CD14-positive monocyte (primary cell): ENCODE data around the gene RPS6KA2. TPM values are rescaled to one million over a fixed set of nuclear protein-coding genes. Genes with fewer than 3 reads are reported as not detected.

ENCODE experiments used
- DNase-seq, 3 donors: peaks; one replicate each; pipeline ENCODE4 v3.0.0-alpha.2; 2011 to 2022
- H2AFZ ChIP-seq: 2 replicates; pipeline ENCODE4 v1.6.0; 2012; ENCODE audit warnings: mild to moderate bottlenecking, low read depth, low read length, inconsistent platforms; ENCODE audit not compliant: insufficient read depth, poor library complexity, severe bottlenecking
- H3K27ac ChIP-seq, 2 donors: 1 replicate in 1 of 2; 2 replicates in 1 of 2; pipeline ENCODE4 v1.5.1; 2012 to 2013; ENCODE audit warnings: low read length in 2 of 2, control low read depth in 1 of 2, inconsistent platforms in 1 of 2, low read depth in 1 of 2, mild to moderate bottlenecking in 1 of 2
- H3K27me3 ChIP-seq, 2 donors: one replicate each; pipeline versions ENCODE4 v1.6.0 to v1.6.1; 2011 to 2013; ENCODE audit warnings: low read length in 2 of 2; ENCODE audit not compliant: control insufficient read depth in 2 of 2, insufficient read depth in 2 of 2
- H3K36me3 ChIP-seq, 2 donors: replicated peaks in 1 of 2; 1 replicate in 1 of 2; 2 replicates in 1 of 2; pipeline versions ENCODE4 v1.5.1 to v1.6.1; 2012 to 2013; ENCODE audit warnings: low read length in 2 of 2, control low read depth in 1 of 2, inconsistent platforms in 1 of 2, mild to moderate bottlenecking in 1 of 2; ENCODE audit not compliant: insufficient read depth in 2 of 2, control insufficient read depth in 1 of 2
- H3K4me1 ChIP-seq, 2 donors: 1 replicate in 1 of 2; 2 replicates in 1 of 2; pipeline versions ENCODE4 v1.5.1 to v1.6.1; 2012 to 2013; ENCODE audit warnings: low read length in 2 of 2, control low read depth in 1 of 2, inconsistent platforms in 1 of 2, mild to moderate bottlenecking in 1 of 2, moderate library complexity in 1 of 2; ENCODE audit not compliant: insufficient read depth in 2 of 2, control insufficient read depth in 1 of 2
- H3K4me2 ChIP-seq: replicated peaks from 2 replicates; pipeline ENCODE3; 2012; ENCODE audit warnings: low read length, moderate library complexity, mild to moderate bottlenecking; ENCODE audit not compliant: poor library complexity, severe bottlenecking; ENCODE audit errors: extremely low read depth
- H3K4me3 ChIP-seq, 3 experiments: fragments of 200-600 bp in 1 of 3; sonication (generic) in 1 of 3; replicated peaks in 1 of 3; 1 replicate in 2 of 3; 2 replicates in 1 of 3; pipeline ENCODE4 v1.5.1; 2011 to 2013; ENCODE audit warnings: low read length in 3 of 3, mild to moderate bottlenecking in 3 of 3, control low read depth in 2 of 3, low read depth in 2 of 3, inconsistent platforms in 1 of 3, moderate library complexity in 1 of 3
- H3K79me2 ChIP-seq: 2 replicates; pipeline ENCODE4 v1.6.0; 2012; ENCODE audit warnings: mild to moderate bottlenecking, control low read depth, inconsistent platforms, low read length, moderate library complexity; ENCODE audit not compliant: insufficient read depth
- H3K9ac ChIP-seq: 2 replicates; pipeline ENCODE4 v1.6.0; 2017; ENCODE audit warnings: low read length, mild to moderate bottlenecking; ENCODE audit not compliant: insufficient read depth, poor library complexity, severe bottlenecking
- H3K9me3 ChIP-seq, 2 donors: replicated peaks in 1 of 2; 1 replicate in 1 of 2; 2 replicates in 1 of 2; pipeline versions ENCODE4 v1.5.1 to v1.6.1; 2012 to 2013; ENCODE audit warnings: low read length in 2 of 2, control low read depth in 1 of 2; ENCODE audit not compliant: control insufficient read depth in 1 of 2, insufficient read depth in 1 of 2
- H4K20me1 ChIP-seq: 2 replicates; pipeline ENCODE4 v1.6.0; 2012; ENCODE audit warnings: mild to moderate bottlenecking, low read length, control low read depth, moderate library complexity; ENCODE audit not compliant: insufficient read depth
- H3K27ac Mint-ChIP-seq, 7 donors: one replicate each; pipeline ENCODE4 v1.8.0; 2020; ENCODE audit warnings: mild to moderate bottlenecking in 7 of 7, mixed read lengths in 7 of 7, moderate library complexity in 6 of 7, inconsistent platforms in 2 of 7
- H3K27me3 Mint-ChIP-seq, 3 donors: one replicate each; pipeline ENCODE4 v1.8.0; 2021 to 2022; ENCODE audit warnings: low read depth in 3 of 3, mild to moderate bottlenecking in 3 of 3, mixed read lengths in 3 of 3, moderate library complexity in 3 of 3, inconsistent platforms in 1 of 3
- H3K36me3 Mint-ChIP-seq, 2 donors: one replicate each; pipeline ENCODE4 v1.8.0; 2020; ENCODE audit warnings: mixed read lengths in 2 of 2, inconsistent platforms in 1 of 2, mild to moderate bottlenecking in 1 of 2
- H3K4me1 Mint-ChIP-seq: one replicate; pipeline ENCODE4 v1.8.0; 2020; ENCODE audit warnings: mild to moderate bottlenecking, mixed read lengths
- H3K4me3 Mint-ChIP-seq, 2 donors: one replicate each; pipeline ENCODE4 v1.8.0; 2020; ENCODE audit warnings: mild to moderate bottlenecking in 2 of 2, mixed read lengths in 2 of 2, moderate library complexity in 1 of 2
- H3K9me3 Mint-ChIP-seq, 7 donors: one replicate each; pipeline ENCODE4 v1.8.0; 2020 to 2022; ENCODE audit warnings: mixed read lengths in 7 of 7, mild to moderate bottlenecking in 6 of 7, moderate library complexity in 6 of 7, inconsistent platforms in 2 of 7
- WGBS: methylation state at CpG from one replicate; pipeline ENCODE4 v1.1.5; 2013; ENCODE audit warnings: missing lambda C conversion rate; ENCODE audit not compliant: insufficient coverage; 5-methylcytosine and 5-hydroxymethylcytosine counted together
- intact Hi-C, 2 donors: fragments of 100-400 bp; cut with micrococcal nuclease; formaldehyde crosslinking; loops; one replicate each; pipeline versions ENCODE4 v1.15.0 to v1.15.1; 2023
- polyA plus RNA-seq, 3 donors: library from polyadenylated mRNA; depleted of rRNA in 1 of 3; unstranded in 2 of 3; stranded (reverse) in 1 of 3; fragments of 300-500 nt in 2 of 3; fragments of >200 nt in 1 of 3; fragmentation: Illumina TruSeq in 2 of 3; gene quantifications; 1 replicate in 2 of 3; 2 replicates in 1 of 3; pipeline ENCODE4 v1.2.3, GENCODE V29; 2012 to 2021
- TF ChIP-seq, protein P1 (sequence below): fragments of 200-600 bp; IDR thresholded peaks from one replicate; pipeline ENCODE4 v1.8.0; 2022; ENCODE audit warnings: antibody characterized with exemption, mild to moderate bottlenecking

RPS6KA2 gene
- polyA plus RNA-seq, 3 donors, result 1.4 to 3.1 (median 1.9) TPM

DNA sequence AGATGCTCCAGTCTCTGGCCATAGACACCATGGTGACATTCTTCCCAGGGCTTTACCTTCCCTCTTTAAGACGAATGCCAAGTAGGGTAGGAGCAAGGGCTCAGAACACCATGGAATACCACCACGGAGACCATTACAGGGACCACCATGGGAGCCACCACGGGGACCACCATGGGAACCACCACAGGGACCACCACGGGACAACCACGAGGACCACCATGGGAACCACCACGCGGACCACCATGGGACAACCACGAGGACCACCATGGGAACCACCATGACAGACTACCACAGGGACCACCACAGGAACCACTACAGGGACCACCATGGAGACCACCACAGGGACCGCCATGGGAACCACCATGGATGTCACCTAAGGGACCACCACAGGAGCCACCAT lies 177.4 kb downstream of the RPS6KA2 start:
- Histone ChIP-seq H3K4me1 (no peaks in the 10 kb centered on the region), H3K4me2 (no peak overlapping the region), H3K9me3 (no peaks in the 10 kb centered on the region), H3K79me2 (no peaks in the 10 kb centered on the region), H4K20me1 (no peaks in the 10 kb centered on the region), H3K27ac (no peak overlapping the region), H2AFZ (no peak overlapping the region), H3K36me3 (no peaks in the 10 kb centered on the region), H3K9ac (no peak overlapping the region), H3K27me3 (no peaks in the 10 kb centered on the region), H3K4me3 (no peak overlapping the region)
- H3K4me3 Mint-ChIP-seq, result no peak overlapping the region
- 94% methylated on average over 9 of the region's 9 CpGs for WGBS
- peaks cover 0 to 6% (median 1%) of the 10 kb centered on the region in 7 donors for H3K9me3 Mint-ChIP-seq
- no peak for DNase-seq
- TF ChIP-seq, protein P1, sequence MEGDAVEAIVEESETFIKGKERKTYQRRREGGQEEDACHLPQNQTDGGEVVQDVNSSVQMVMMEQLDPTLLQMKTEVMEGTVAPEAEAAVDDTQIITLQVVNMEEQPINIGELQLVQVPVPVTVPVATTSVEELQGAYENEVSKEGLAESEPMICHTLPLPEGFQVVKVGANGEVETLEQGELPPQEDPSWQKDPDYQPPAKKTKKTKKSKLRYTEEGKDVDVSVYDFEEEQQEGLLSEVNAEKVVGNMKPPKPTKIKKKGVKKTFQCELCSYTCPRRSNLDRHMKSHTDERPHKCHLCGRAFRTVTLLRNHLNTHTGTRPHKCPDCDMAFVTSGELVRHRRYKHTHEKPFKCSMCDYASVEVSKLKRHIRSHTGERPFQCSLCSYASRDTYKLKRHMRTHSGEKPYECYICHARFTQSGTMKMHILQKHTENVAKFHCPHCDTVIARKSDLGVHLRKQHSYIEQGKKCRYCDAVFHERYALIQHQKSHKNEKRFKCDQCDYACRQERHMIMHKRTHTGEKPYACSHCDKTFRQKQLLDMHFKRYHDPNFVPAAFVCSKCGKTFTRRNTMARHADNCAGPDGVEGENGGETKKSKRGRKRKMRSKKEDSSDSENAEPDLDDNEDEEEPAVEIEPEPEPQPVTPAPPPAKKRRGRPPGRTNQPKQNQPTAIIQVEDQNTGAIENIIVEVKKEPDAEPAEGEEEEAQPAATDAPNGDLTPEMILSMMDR, result no peak
- intact Hi-C loops, result no loop called here
- no peak overlapping the region for H3K27ac Mint-ChIP-seq
- H3K4me1 Mint-ChIP-seq, result no peaks in the 10 kb centered on the region
- peaks cover 1 to 4% (median 3%) of the 10 kb centered on the region in 3 donors for H3K27me3 Mint-ChIP-seq
- peaks cover 0 to 11% of the 10 kb centered on the region in 2 donors for H3K36me3 Mint-ChIP-seq

- TF ChIP-seq, protein P1, result no peak
- no peaks in the 10 kb centered on the region for H3K79me2 ChIP-seq
- no peaks in the 10 kb centered on the region for H3K4me1 ChIP-seq
- Mint-ChIP-seq H3K36me3 (peaks cover 0 to 11% of the 10 kb centered on the region in 2 donors), H3K9me3 (peaks cover 0 to 6% (median 0%) of the 10 kb centered on the region in 7 donors), H3K27me3 (peaks cover 1 to 4% (median 3%) of the 10 kb centered on the region in 3 donors), H3K4me3 (no peak overlapping the region), H3K4me1 (no peaks in the 10 kb centered on the region), H3K27ac (no peak overlapping the region)
- H4K20me1 ChIP-seq, result no peaks in the 10 kb centered on the region
- H3K9ac ChIP-seq, result no peak overlapping the region
- H3K27me3 ChIP-seq, result no peaks in the 10 kb centered on the region
- H2AFZ ChIP-seq, result no peak overlapping the region
- no peak overlapping the region for H3K27ac ChIP-seq
- no peak overlapping the region for H3K4me2 ChIP-seq
- 97% methylated on average over 3 of the region's 7 CpGs for whole genome bisulfite sequencing
- intact Hi-C loops, result no loop called here
- no peaks in the 10 kb centered on the region for H3K9me3 ChIP-seq
- no peak overlapping the region for H3K4me3 ChIP-seq
- no peaks in the 10 kb centered on the region for H3K36me3 ChIP-seq
- no peak for DNase-seq
These were observed 178.0 kb downstream of the RPS6KA2 start for GRCh38 chr6:166449036-166449435.
